SHP77 treated with DMSO at 0.1 percent for 48 hours (cell line): Measurements from ENCODE around the gene HDLBP.
A peak's percentile ranks its signal among the peaks of the same experiment; 100 is the strongest.

ENCODE experiments used
- DNase-seq: peaks from one replicate; lab custom pipeline; 2025; lab: John Stamatoyannopoulos, UW

HDLBP gene

GRCh38 chr2:241315093-241315878, at the start of gene HDLBP:
Gene HDLBP, minus strand, starts transcription at chr2:241315672. Its CDS starts 48,803 bp downstream, at chr2:241266869.
- peak; percentile 85 for DNase-seq

GRCh38 chr2:241364781-241365180, 49.3 kb upstream of the HDLBP start:
- no peak for DNase-seq

- no peak for DNase-seq
These were observed 48.0 kb upstream of the HDLBP start for GRCh38 chr2:241363426-241363825.

GRCh38 chr2:241359481-241360045, 44.1 kb upstream of the HDLBP start:
- DNase-seq = no peak

GRCh38 chr2:241358470-241358869, 43.0 kb upstream of the HDLBP start:
- no peak for DNase-seq

GRCh38 chr2:241357531-241357930, 42.1 kb upstream of the HDLBP start:
- no peak for DNase-seq

GRCh38 chr2:241356871-241357260, 41.4 kb upstream of the HDLBP start:
- DNase-seq = no peak

- DNase-seq = peak; percentile 97
These were observed 40.8 kb upstream of the HDLBP start, which contains the start of gene FARP2 for GRCh38 chr2:241355983-241356870. Gene FARP2, plus strand, starts transcription at chr2:241356285. Its CDS starts 16,823 bp downstream, at chr2:241373108.

- DNase-seq = no peak
These were observed 39.5 kb upstream of the HDLBP start for GRCh38 chr2:241354668-241355658.

- no peak for DNase-seq
These were observed 36.8 kb upstream of the HDLBP start for GRCh38 chr2:241352227-241352626.

GRCh38 chr2:241351640-241352031, 36.2 kb upstream of the HDLBP start:
- DNase-seq = no peak

GRCh38 chr2:241350878-241351639, 35.6 kb upstream of the HDLBP start:
- no peak for DNase-seq

GRCh38 chr2:241350530-241350877, 35.0 kb upstream of the HDLBP start:
- no peak for DNase-seq

- DNase-seq = no peak
These were observed 34.5 kb upstream of the HDLBP start for GRCh38 chr2:241349941-241350340.

- no peak for DNase-seq
These were observed 29.6 kb upstream of the HDLBP start for GRCh38 chr2:241344925-241345651.

- DNase-seq = no peak
These were observed 25.2 kb upstream of the HDLBP start for GRCh38 chr2:241340631-241341163.

- DNase-seq = no peak
These were observed 24.6 kb upstream of the HDLBP start for GRCh38 chr2:241339839-241340630.

- DNase-seq = no peak
These were observed 19.3 kb upstream of the HDLBP start for GRCh38 chr2:241334813-241335212.

GRCh38 chr2:241330616-241330981, 15.1 kb upstream of the HDLBP start:
- DNase-seq = no peak
